ENCODE measurements around the gene PTPRM. TPM values are rescaled to one million over a fixed set of nuclear protein-coding genes. Genes with fewer than 3 reads are reported as not detected.

PTPRM gene
- total RNA-seq, 1 experiment from 2014 or later = 100.0 TPM

- no peaks in the 10 kb centered on the region for H3K9me3 Mint-ChIP-seq (ENCODE audit: unreplicated experiment)
- CTCF ChIA-PET = no interaction called here
- H3K27me3 Mint-ChIP-seq (ENCODE audit: insufficient read depth, unreplicated experiment) = no peaks in the 10 kb centered on the region
- H3K4me1 Mint-ChIP-seq (ENCODE audit: low read depth, unreplicated experiment) = no peaks in the 10 kb centered on the region
- H3K27me3 ChIP-seq (replicated peaks; ENCODE audit: control insufficient read depth, insufficient read depth, low read length) = no peaks in the 10 kb centered on the region
- no peak for TF ChIP-seq CTCF (IDR thresholded peaks at IDR 0.05; ENCODE audit: insufficient read depth in 1 of 2, low read depth in 1 of 2, low read length in 1 of 2, severe bottlenecking in 1 of 2, unreplicated experiment in 1 of 2)
- H3K9me3 ChIP-seq = no peaks in the 10 kb centered on the region
- H3K4me3 Mint-ChIP-seq (ENCODE audit: unreplicated experiment) = no peak overlapping the region
- no peaks in the 10 kb centered on the region for H3K4me1 ChIP-seq
- H3K36me3 ChIP-seq (ENCODE audit: control insufficient read depth, insufficient read depth, low read length) = no peaks in the 10 kb centered on the region; the same call in 1 of the 2 replicates
- POLR2A ChIA-PET = no interaction called here
- DNase-seq = no peak
- H3K36me3 Mint-ChIP-seq (ENCODE audit: insufficient read depth, unreplicated experiment) = peaks cover 30% of the 10 kb centered on the region
- no peak overlapping the region for H3K27ac Mint-ChIP-seq (ENCODE audit: unreplicated experiment)
- H3K4me3 ChIP-seq (ENCODE audit: low read depth, low read length) = no peak overlapping the region
- BruUV-seq (replicated peaks) = no TSS peak
- intact Hi-C loops (cut with micrococcal nuclease; ENCODE audit: unreplicated experiment) = no loop called here
Measured at GRCh38 chr18:8133888-8134287, 566.8 kb downstream of the PTPRM start.

DNA sequence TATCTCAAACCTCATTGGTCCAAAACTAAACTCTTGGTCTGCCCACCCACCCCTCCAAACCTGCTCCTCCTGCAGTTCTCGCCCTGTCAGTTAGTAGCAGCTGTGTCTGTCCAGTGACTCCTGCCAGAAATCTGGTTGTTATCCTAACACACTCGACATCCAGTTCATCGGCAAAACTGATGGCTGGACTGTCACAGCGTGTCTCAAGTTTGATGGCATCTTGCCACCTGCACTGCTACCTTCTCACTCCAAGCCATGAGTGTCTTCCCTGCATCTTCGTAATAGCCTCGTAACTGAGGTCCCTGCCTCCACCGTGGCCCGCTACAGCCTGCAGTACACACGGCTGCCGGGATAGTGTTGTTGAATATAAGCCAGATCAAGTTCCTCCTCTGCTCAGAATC lies 572.0 kb downstream of the PTPRM start:
- Mint-ChIP-seq H3K36me3 (ENCODE audit: insufficient read depth, unreplicated experiment) (peaks cover 40% of the 10 kb centered on the region), H3K9me3 (ENCODE audit: unreplicated experiment) (no peaks in the 10 kb centered on the region), H3K27ac (ENCODE audit: unreplicated experiment) (peak overlapping the region; percentile 66), H3K27me3 (ENCODE audit: insufficient read depth, unreplicated experiment) (no peaks in the 10 kb centered on the region), H3K4me1 (ENCODE audit: low read depth, unreplicated experiment) (peaks cover 7% of the 10 kb centered on the region), H3K4me3 (ENCODE audit: unreplicated experiment) (no peak overlapping the region)
- Histone ChIP-seq H3K4me3 (ENCODE audit: low read depth, low read length) (no peak overlapping the region), H3K4me1 (no peaks in the 10 kb centered on the region), H3K27me3 (replicated peaks; ENCODE audit: control insufficient read depth, insufficient read depth, low read length) (no peaks in the 10 kb centered on the region), H3K36me3 (ENCODE audit: control insufficient read depth, insufficient read depth, low read length) (no peaks in the 10 kb centered on the region; the same call in 1 of the 2 replicates), H3K9me3 (no peaks in the 10 kb centered on the region)
- TF ChIP-seq CTCF (IDR thresholded peaks at IDR 0.05; ENCODE audit: insufficient read depth in 1 of 2, low read depth in 1 of 2, low read length in 1 of 2, severe bottlenecking in 1 of 2, unreplicated experiment in 1 of 2) = no peak
- ChIA-PET CTCF (no interaction called here), POLR2A (no interaction called here)
- no peak for DNase-seq
- intact Hi-C loops (cut with micrococcal nuclease; ENCODE audit: unreplicated experiment) = no loop called here
- no TSS peak for BruUV-seq (replicated peaks)

GRCh38 chr18:8139891-8140406 lies 572.8 kb downstream of the PTPRM start:
- no peak overlapping the region for H3K4me3 ChIP-seq (ENCODE audit: low read depth, low read length)
- H3K9me3 Mint-ChIP-seq (ENCODE audit: unreplicated experiment) = peaks cover 6% of the 10 kb centered on the region
- CTCF ChIA-PET = no interaction called here
- peak overlapping the region; percentile 66 for H3K27ac Mint-ChIP-seq (ENCODE audit: unreplicated experiment)
- BruUV-seq (replicated peaks) = no TSS peak
- H3K27me3 ChIP-seq (replicated peaks; ENCODE audit: control insufficient read depth, insufficient read depth, low read length) = no peaks in the 10 kb centered on the region
- POLR2A ChIA-PET = no interaction called here
- TF ChIP-seq CTCF (IDR thresholded peaks at IDR 0.05; ENCODE audit: insufficient read depth in 1 of 2, low read depth in 1 of 2, low read length in 1 of 2, severe bottlenecking in 1 of 2, unreplicated experiment in 1 of 2) = no peak
- no peaks in the 10 kb centered on the region for H3K27me3 Mint-ChIP-seq (ENCODE audit: insufficient read depth, unreplicated experiment)
- intact Hi-C loops (cut with micrococcal nuclease; ENCODE audit: unreplicated experiment) = no loop called here
- H3K36me3 Mint-ChIP-seq (ENCODE audit: insufficient read depth, unreplicated experiment) = peaks cover 47% of the 10 kb centered on the region
- H3K9me3 ChIP-seq = no peaks in the 10 kb centered on the region
- no peaks in the 10 kb centered on the region; the same call in 1 of the 2 replicates for H3K36me3 ChIP-seq (ENCODE audit: control insufficient read depth, insufficient read depth, low read length)
- DNase-seq = no peak
- no peak overlapping the region for H3K4me3 Mint-ChIP-seq (ENCODE audit: unreplicated experiment)
- peaks cover 7% of the 10 kb centered on the region for H3K4me1 Mint-ChIP-seq (ENCODE audit: low read depth, unreplicated experiment)
- no peaks in the 10 kb centered on the region for H3K4me1 ChIP-seq

All from Caco-2 (cell line).